CD4-positive, alpha-beta T cell (primary cell): ENCODE results near the gene UPK1A. TPM values are rescaled to one million over a fixed set of nuclear protein-coding genes. Genes with fewer than 3 reads are reported as not detected.

Experiments used
- ATAC-seq: fragments of 200-7000 bp; cut with Tn5 transposase; one replicate; pipeline ENCODE4 v1.10.0; 2022; ENCODE audit warnings: mild to moderate bottlenecking; ENCODE audit not compliant: poor library complexity
- CTCF ChIA-PET: fragments of 350-600 bp; sonication (Branson Sonifier 250); formaldehyde crosslinking; loops from one replicate; lab custom pipeline; 2021; ENCODE audit warnings: antibody characterized with exemption, inconsistent platforms; lab: Charles Lee
- POLR2A ChIA-PET: fragments of 350-600 bp; sonication (Branson Sonifier 250); formaldehyde crosslinking; loops from one replicate; lab custom pipeline; 2021; ENCODE audit warnings: antibody characterized with exemption, inconsistent platforms; lab: Charles Lee
- DNase-seq, 14 experiments: peaks; one replicate each; pipeline ENCODE4 v3.0.0-alpha.2; 2013 to 2020; ENCODE audit warnings: mixed read lengths in 2 of 14
- H3K27ac ChIP-seq, 2 donors: one replicate each; pipeline versions ENCODE4 v1.5.1 to v1.7.0; 2013; ENCODE audit warnings: low read length in 2 of 2, low read depth in 1 of 2, mild to moderate bottlenecking in 1 of 2
- H3K27me3 ChIP-seq, 2 experiments: 1 replicate in 1 of 2; 2 replicates in 1 of 2; pipeline versions ENCODE4 v1.6.1 to v1.7.0; 2013; ENCODE audit warnings: low read length in 2 of 2, control low read depth in 1 of 2, mild to moderate bottlenecking in 1 of 2, moderate library complexity in 1 of 2; ENCODE audit not compliant: insufficient read depth in 2 of 2, control insufficient read depth in 1 of 2
- H3K36me3 ChIP-seq: one replicate; pipeline ENCODE4 v1.6.1; 2013; ENCODE audit warnings: low read length, control low read depth; ENCODE audit not compliant: insufficient read depth
- H3K4me1 ChIP-seq: one replicate; pipeline ENCODE4 v1.6.1; 2013; ENCODE audit warnings: low read length, control low read depth; ENCODE audit not compliant: insufficient read depth
- H3K4me3 ChIP-seq: one replicate; pipeline ENCODE4 v1.5.1; 2013; ENCODE audit warnings: mild to moderate bottlenecking, low read length, moderate library complexity
- H3K9me3 ChIP-seq, 2 experiments: 1 replicate in 1 of 2; 2 replicates in 1 of 2; pipeline versions ENCODE4 v1.6.1 to v1.7.0; 2013; ENCODE audit warnings: low read length in 2 of 2, mild to moderate bottlenecking in 2 of 2, control low read depth in 1 of 2, moderate library complexity in 1 of 2; ENCODE audit not compliant: control insufficient read depth in 1 of 2, insufficient read depth in 1 of 2
- H3K27ac Mint-ChIP-seq: one replicate; pipeline ENCODE4 v1.8.0; 2020; ENCODE audit warnings: mixed read lengths
- H3K27me3 Mint-ChIP-seq: one replicate; pipeline ENCODE4 v1.8.0; 2021; ENCODE audit warnings: mixed read lengths
- H3K36me3 Mint-ChIP-seq: one replicate; pipeline ENCODE4 v1.8.0; 2021; ENCODE audit warnings: low read depth, mixed read lengths
- H3K4me1 Mint-ChIP-seq: one replicate; pipeline ENCODE4 v1.8.0; 2021; ENCODE audit warnings: low read depth, mixed read lengths
- H3K4me3 Mint-ChIP-seq: one replicate; pipeline ENCODE4 v1.8.0; 2020; ENCODE audit warnings: mild to moderate bottlenecking, mixed read lengths
- H3K9me3 Mint-ChIP-seq: one replicate; pipeline ENCODE4 v1.8.0; 2020; ENCODE audit warnings: mixed read lengths
- CTCF ChIP-seq: fragments of 200-600 bp; IDR thresholded peaks from one replicate; pipeline ENCODE4 v1.8.0; 2022; ENCODE audit warnings: antibody characterized with exemption, mild to moderate bottlenecking
- intact Hi-C, 2 experiments: fragments of 100-400 bp; cut with DNase I in 1 of 2; cut with micrococcal nuclease in 1 of 2; formaldehyde crosslinking; loops; one replicate each; pipeline versions ENCODE4 v1.15.1 to v1.9.0; 2023 to 2025; cut with DNase I, micrococcal nuclease
- total RNA-seq, 174 experiments: library from RNA in 2 of 174; stranded (reverse) in 2 of 174; gene quantifications; one replicate each; pipeline ENCODE4 v1.2.3 and lab custom pipeline; 2021 to 2026

Gene UPK1A
- total RNA-seq, 2 experiments from 2014 or later: 0.36 to 0.47 TPM

GRCh38 chr19:35716801-35717664 is 50.7 kb downstream of the UPK1A start:
- intact Hi-C loops: loop anchor here (1.0 to 10.0 kb wide), 13 partner anchors 15 to 452 kb away; partner anchors contain the start of genes PROSER3 (in 2 of the 2), PSENEN (in 2 of the 2), U2AF1L4 (in 2 of the 2) and COX6B1 (in 1 of the 2)
- ChIA-PET POLR2A (interaction anchor here (1.4 to 6.3 kb wide), 6 partner anchors 15 to 28 kb away, joined by 6 to 63 read pairs (median 14); partner anchors contain the start of genes IGFLR1, PSENEN and U2AF1L4), CTCF (interaction anchor here (0.6 to 1.0 kb wide), 2 partner anchors 34 to 213 kb away, joined by 3 to 4 read pairs; no protein-coding TSS in a partner anchor)
- DNase-seq (peak; percentile 92 to 99 (median 96)), ATAC-seq (peak; percentile 85)
- Histone ChIP-seq H3K27me3 (no peaks in the 10 kb centered on the region), H3K4me3 (peak overlapping the region; percentile 96), H3K27ac (peak overlapping the region; percentile 73 to 76), H3K4me1 (peaks cover 71% of the 10 kb centered on the region), H3K9me3 (no peaks in the 10 kb centered on the region), H3K36me3 (peaks cover 22% of the 10 kb centered on the region)
- H3K4me1 Mint-ChIP-seq: peaks cover 70% of the 10 kb centered on the region
- H3K4me3 Mint-ChIP-seq: peak overlapping the region; percentile 93
- no peaks in the 10 kb centered on the region for H3K27me3 Mint-ChIP-seq
- H3K27ac Mint-ChIP-seq: peak overlapping the region; percentile 89
- peak; percentile 95 for TF ChIP-seq CTCF
- H3K9me3 Mint-ChIP-seq: no peaks in the 10 kb centered on the region
- H3K36me3 Mint-ChIP-seq: peaks cover 34% of the 10 kb centered on the region

- Mint-ChIP-seq H3K27me3 (no peaks in the 10 kb centered on the region), H3K36me3 (peaks cover 42% of the 10 kb centered on the region), H3K4me3 (peak within 1 kb of the TSS; percentile 95), H3K4me1 (peaks cover 62% of the 10 kb centered on the region), H3K27ac (peak within 1 kb of the TSS; percentile 89), H3K9me3 (no peaks in the 10 kb centered on the region)
- peak within 1 kb of the TSS; percentile 96 for H3K4me3 ChIP-seq
- H3K36me3 ChIP-seq: peaks cover 30% of the 10 kb centered on the region
- H3K27ac ChIP-seq: peak within 1 kb of the TSS; percentile 73 to 76
- no peaks in the 10 kb centered on the region for H3K9me3 ChIP-seq
- intact Hi-C loops: loop anchor here (1.0 to 10.0 kb wide), 11 partner anchors 16 to 453 kb away; partner anchors contain the start of genes PROSER3 (in 2 of the 2), PSENEN (in 2 of the 2), U2AF1L4 (in 2 of the 2) and COX6B1 (in 1 of the 2)
- TF ChIP-seq CTCF: no peak
- DNase-seq: no peak
- peaks cover 63% of the 10 kb centered on the region for H3K4me1 ChIP-seq
- ATAC-seq: peak; percentile 28
- H3K27me3 ChIP-seq: no peaks in the 10 kb centered on the region
- ChIA-PET CTCF (no interaction called here), POLR2A (interaction anchor here (1.0 to 2.1 kb wide), 10 partner anchors 10 to 397 kb away, joined by 3 to 20 read pairs (median 8); partner anchors contain the start of genes IGFLR1, LIN37, POLR2I and PSENEN)
These were observed 51.5 kb downstream of the UPK1A start, which contains the start of gene KMT2B for GRCh38 chr19:35717665-35718344. KMT2B (plus strand) TSS chr19:35718003; CDS start chr19:35718019, 16 bp downstream.
